Epithelial cell of proximal tubule (primary cell): Measurements from ENCODE around the gene TOR1B. TPM values are rescaled to one million over a fixed set of nuclear protein-coding genes. Genes with fewer than 3 reads are reported as not detected.
"Not testable (repeated sequence)": the region's sequence is repeated elsewhere in the genome, so short reads cannot be mapped to it uniquely, and the experiment has no call there.

Experiments
- DNase-seq: peaks from one replicate; pipeline ENCODE4 v3.0.0-alpha.2; 2011; ENCODE audit warnings: low read depth
- H3K4me3 ChIP-seq: 2 replicates; pipeline ENCODE4 v1.5.1; 2011; ENCODE audit warnings: low read depth, mild to moderate bottlenecking, low read length
- CTCF ChIP-seq: conservative IDR thresholded peaks from 2 replicates; pipeline ENCODE4 v1.5.1; 2012; ENCODE audit warnings: low read depth, mild to moderate bottlenecking, low read length
- total RNA-seq: library from RNA; depleted of rRNA; stranded (reverse); fragments of >200 nt; gene quantifications from 2 replicates; pipeline ENCODE4 v1.2.3, GENCODE V29; 2015

The TOR1B gene
- total RNA-seq, 1 donor from 2014 or later = 14.8 TPM

- TF ChIP-seq CTCF = no peak
- no peak overlapping the region for H3K4me3 ChIP-seq
- no peak for DNase-seq
These were observed 25.2 kb upstream of the TOR1B start for GRCh38 chr9:129777769-129778130.

- H3K4me3 ChIP-seq = no peak overlapping the region
- no peak for DNase-seq
- TF ChIP-seq CTCF = no peak
These were observed 24.5 kb upstream of the TOR1B start for GRCh38 chr9:129778469-129778868.

- no peak overlapping the region for H3K4me3 ChIP-seq
- no peak for DNase-seq
- no peak for TF ChIP-seq CTCF
These were observed 23.3 kb upstream of the TOR1B start for GRCh38 chr9:129779560-129780190.

GRCh38 chr9:129781131-129781530, 21.9 kb upstream of the TOR1B start:
- no peak overlapping the region for H3K4me3 ChIP-seq
- no peak for DNase-seq
- TF ChIP-seq CTCF = no peak

GRCh38 chr9:129781981-129782380, 21.0 kb upstream of the TOR1B start:
- no peak for TF ChIP-seq CTCF
- no peak for DNase-seq
- H3K4me3 ChIP-seq = no peak overlapping the region

GRCh38 chr9:129783516-129784361, 19.2 kb upstream of the TOR1B start:
- no peak overlapping the region for H3K4me3 ChIP-seq
- DNase-seq = no peak
- peak; percentile 97 for TF ChIP-seq CTCF

- not testable (repeated sequence) for H3K4me3 ChIP-seq, DNase-seq
These were observed 18.0 kb upstream of the TOR1B start for GRCh38 chr9:129784970-129785369.
